NT2/D1 (cell line): Measurements from ENCODE around the gene PTMS.

Experiments
- DNase-seq: peaks from one replicate; pipeline ENCODE4 v3.0.0-alpha.2; 2011; ENCODE audit warnings: low read depth, low spot score
- H3K27me3 ChIP-seq: 2 replicates; pipeline ENCODE4 v1.6.0; 2011; ENCODE audit warnings: mild to moderate bottlenecking; ENCODE audit not compliant: insufficient read length, insufficient read depth
- H3K36me3 ChIP-seq: 2 replicates; pipeline ENCODE4 v1.6.1; 2011; ENCODE audit warnings: mild to moderate bottlenecking, low read length, mixed read lengths; ENCODE audit not compliant: insufficient read depth, insufficient read length
- H3K4me1 ChIP-seq: 2 replicates; pipeline ENCODE4 v1.5.1; 2011; ENCODE audit not compliant: insufficient read depth, insufficient read length
- H3K4me3 ChIP-seq: 2 replicates; pipeline ENCODE4 v1.5.1; 2011; ENCODE audit warnings: low read depth; ENCODE audit not compliant: insufficient read length
- H3K9ac ChIP-seq: 2 replicates; pipeline ENCODE4 v1.6.0; 2011; ENCODE audit warnings: low read depth; ENCODE audit not compliant: insufficient read length
- H3K9me3 ChIP-seq: 2 replicates; pipeline ENCODE4 v1.5.1; 2011; ENCODE audit warnings: mild to moderate bottlenecking, low read length; ENCODE audit not compliant: insufficient read depth
- SUZ12 ChIP-seq: IDR thresholded peaks from 2 replicates; pipeline ENCODE4 v1.6.1; 2011; ENCODE audit not compliant: insufficient read length, insufficient read depth; ENCODE audit errors: extremely low read depth
- YY1 ChIP-seq: IDR thresholded peaks from 2 replicates; pipeline ENCODE4 v1.6.1; 2011; ENCODE audit not compliant: insufficient read length, insufficient read depth
- ZNF274 ChIP-seq: IDR thresholded peaks from 2 replicates; pipeline ENCODE4 v1.6.1; 2011; ENCODE audit warnings: mild to moderate bottlenecking, low read depth, low read length

PTMS gene

GRCh38 chr12:6770094-6770493, 3.9 kb downstream of the PTMS start:
- no peak for TF ChIP-seq ZNF274
- TF ChIP-seq YY1 = no peak
- TF ChIP-seq SUZ12 = no peak
- Histone ChIP-seq H3K4me1 (peaks cover 40% of the 10 kb centered on the region), H3K9ac (no peak overlapping the region), H3K9me3 (no peaks in the 10 kb centered on the region), H3K36me3 (peaks cover 52% of the 10 kb centered on the region), H3K4me3 (no peak overlapping the region), H3K27me3 (peaks cover 26% of the 10 kb centered on the region)
- no peak for DNase-seq

DNA sequence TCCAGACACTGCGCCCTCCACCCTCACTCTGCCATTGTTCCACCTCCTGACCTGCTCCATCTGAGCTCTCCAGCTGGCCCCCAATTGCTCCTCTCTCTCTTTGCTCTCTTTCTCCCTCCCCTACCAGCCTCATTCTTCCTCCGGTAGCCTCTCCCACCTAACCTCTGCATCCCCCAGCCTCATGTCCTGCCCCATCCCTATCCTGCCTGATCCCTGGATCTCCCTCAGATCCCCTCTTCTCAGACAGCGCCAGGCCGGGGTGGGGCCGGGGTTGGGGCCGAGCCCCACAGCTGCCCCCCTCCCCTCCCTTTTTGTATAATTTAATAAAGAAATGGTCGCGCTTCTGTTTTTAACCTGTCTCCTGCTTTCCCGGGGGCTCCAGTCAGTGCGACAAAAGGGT, 4.4 kb downstream of the PTMS start:
- DNase-seq = no peak
- peaks cover 57% of the 10 kb centered on the region for H3K36me3 ChIP-seq
- H3K4me3 ChIP-seq = no peak overlapping the region
- no peaks in the 10 kb centered on the region for H3K9me3 ChIP-seq
- TF ChIP-seq YY1 (no peak), ZNF274 (no peak), SUZ12 (no peak)
- peaks cover 31% of the 10 kb centered on the region for H3K27me3 ChIP-seq
- no peak overlapping the region for H3K9ac ChIP-seq
- H3K4me1 ChIP-seq = peaks cover 38% of the 10 kb centered on the region

DNA sequence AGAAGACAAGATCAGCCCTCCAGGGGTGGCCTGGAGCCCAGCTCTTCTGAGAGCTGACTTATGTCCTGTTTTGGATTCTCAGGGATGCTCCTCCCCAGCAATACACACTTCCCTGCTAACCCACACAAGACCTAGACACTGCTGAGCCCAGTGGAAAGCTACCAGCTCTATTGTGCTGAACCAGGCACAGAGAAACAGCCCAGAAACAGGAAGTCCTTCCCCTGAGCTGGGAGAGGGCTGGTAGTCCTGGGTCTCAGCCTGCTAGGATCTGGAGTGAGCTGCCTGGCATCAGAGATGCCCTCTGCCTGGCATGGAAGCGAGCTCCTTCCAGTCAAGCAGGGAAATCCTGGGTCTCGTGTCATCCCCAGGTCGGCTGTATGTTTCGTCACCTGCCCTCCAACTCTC, 4.9 kb downstream of the PTMS start:
- peaks cover 34% of the 10 kb centered on the region for H3K27me3 ChIP-seq
- peaks cover 62% of the 10 kb centered on the region for H3K36me3 ChIP-seq
- H3K4me3 ChIP-seq = no peak overlapping the region
- H3K9ac ChIP-seq = peak overlapping the region; percentile 12
- peaks cover 38% of the 10 kb centered on the region for H3K4me1 ChIP-seq
- no peaks in the 10 kb centered on the region for H3K9me3 ChIP-seq
- no peak for DNase-seq
- TF ChIP-seq ZNF274 = no peak
- TF ChIP-seq SUZ12 = no peak
- TF ChIP-seq YY1 = no peak

- H3K4me1 ChIP-seq = peaks cover 38% of the 10 kb centered on the region
Measured at GRCh38 chr12:6771509-6772330, 5.6 kb downstream of the PTMS start.

DNA sequence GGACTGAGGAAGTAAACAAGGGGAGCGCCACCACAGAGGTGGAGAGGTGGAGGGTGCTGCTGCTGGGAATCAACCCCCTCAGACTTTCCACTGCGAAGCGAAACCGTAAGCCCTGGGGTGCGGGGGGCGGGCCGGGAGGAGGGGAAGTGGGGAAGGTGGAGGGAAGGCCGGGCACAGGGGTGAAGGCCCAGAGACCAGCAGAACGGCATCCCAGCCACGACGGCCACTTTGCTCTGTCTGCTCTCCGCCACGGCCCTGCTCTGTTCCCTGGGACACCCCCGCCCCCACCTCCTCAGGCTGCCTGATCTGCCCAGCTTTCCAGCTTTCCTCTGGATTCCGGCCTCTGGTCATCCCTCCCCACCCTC, 6.2 kb downstream of the PTMS start, which contains the start of gene LAG3:
Gene LAG3 (plus strand): TSS at position 190 of the 365 bp plus-strand sequence. CDS start 333 bp downstream, outside the sequence.
- H3K36me3 ChIP-seq = peaks cover 64% of the 10 kb centered on the region
- peaks cover 46% of the 10 kb centered on the region for H3K27me3 ChIP-seq
- H3K4me3 ChIP-seq = peak within 1 kb of the TSS; percentile 22
- no peak for DNase-seq
- peaks cover 42% of the 10 kb centered on the region for H3K4me1 ChIP-seq
- TF ChIP-seq SUZ12 = no peak
- no peak for TF ChIP-seq YY1
- TF ChIP-seq ZNF274 = no peak
- H3K9me3 ChIP-seq = no peaks in the 10 kb centered on the region
- peak within 1 kb of the TSS; percentile 61 for H3K9ac ChIP-seq

More at GRCh38 chr12:6771509-6772330, 5.6 kb downstream of the PTMS start:
- peaks cover 64% of the 10 kb centered on the region for H3K36me3 ChIP-seq
- H3K4me3 ChIP-seq = no peak overlapping the region
- H3K9ac ChIP-seq = no peak overlapping the region
- TF ChIP-seq SUZ12 (no peak), ZNF274 (no peak), YY1 (no peak)
- H3K27me3 ChIP-seq = peaks cover 40% of the 10 kb centered on the region
- no peaks in the 10 kb centered on the region for H3K9me3 ChIP-seq
- no peak for DNase-seq

GRCh38 chr12:6772726-6773589, 6.8 kb downstream of the PTMS start:
- H3K9ac ChIP-seq = peak overlapping the region; percentile 61
- H3K9me3 ChIP-seq = no peaks in the 10 kb centered on the region
- H3K4me3 ChIP-seq = peak overlapping the region; percentile 22
- DNase-seq = no peak
- H3K36me3 ChIP-seq = peaks cover 59% of the 10 kb centered on the region
- peaks cover 48% of the 10 kb centered on the region for H3K4me1 ChIP-seq
- H3K27me3 ChIP-seq = peaks cover 53% of the 10 kb centered on the region
- TF ChIP-seq YY1 (no peak), SUZ12 (no peak), ZNF274 (no peak)
